Measurements from ENCODE around the gene VIPAS39. TPM values are rescaled to one million over a fixed set of nuclear protein-coding genes. Genes with fewer than 3 reads are reported as not detected.

The VIPAS39 gene
- total and polyA plus RNA-seq, 9 of the 15 experiments (the other 6 are each of a cell fraction or from before 2014, with no cell fraction given), result 5.7 to 25.6 (median 9.9) TPM

GRCh38 chr14:77469067-77469505 is 11.7 kb upstream of the VIPAS39 start:
- DNase-seq (ENCODE audit: extremely low read depth in 1 of 4, low spot score in 3 of 4) (no peak), FAIRE-seq (no peak), ATAC-seq (peak; percentile 75)
- Histone ChIP-seq H4K20me1 (replicated peaks; ENCODE audit: control insufficient read depth, insufficient read depth, low read length) (no peaks in the 10 kb centered on the region), H3K9ac (ENCODE audit: insufficient read depth in 1 of 2, low read depth in 2 of 2, low read length in 2 of 2) (no peak overlapping the region), H3K4me1 (replicated peaks in 1 of 2; ENCODE audit: control insufficient read depth in 2 of 2, insufficient read depth in 2 of 2, low read length in 2 of 2) (no peaks in the 10 kb centered on the region), H3K9me3 (replicated peaks; ENCODE audit: control insufficient read depth, insufficient read depth, low read depth, low read length) (no peaks in the 10 kb centered on the region), H3K27me3 (ENCODE audit: control insufficient read depth in 2 of 2, insufficient read depth in 2 of 2, low read length in 2 of 2) (peaks cover 4 to 10% of the 10 kb centered on the region in 2 experiments; a peak in 4 of 5 replicates), H3K4me2 (ENCODE audit: insufficient read depth, low read length) (no peak overlapping the region), H3K27ac (ENCODE audit: extremely low read depth, low read depth, low read length) (no peak overlapping the region), H3K36me3 (ENCODE audit: control insufficient read depth, insufficient read depth, low read length) (peaks cover 48% of the 10 kb centered on the region; the same call in 2 of the 3 replicates), H2AFZ (ENCODE audit: low read depth, low read length) (no peak overlapping the region), H3K4me3 (no peak overlapping the region), H3K79me2 (ENCODE audit: control insufficient read depth, insufficient read depth, low read length) (no peaks in the 10 kb centered on the region), H3K9me1 (ENCODE audit: control insufficient read depth, insufficient read depth, low read length) (no peaks in the 10 kb centered on the region)
- in situ Hi-C loops (cut with MboI), result no loop called here
- TF ChIP-seq ZBTB33 (CRISPR knock-in tag; IDR thresholded peaks at IDR 0.05) (peak; percentile 69), MNT (conservative IDR thresholded peaks at IDR 0.05) (no peak), ZFP1 (CRISPR knock-in tag; IDR thresholded peaks at IDR 0.05) (no peak), XRCC4 (IDR thresholded peaks at IDR 0.05; ENCODE audit: extremely low read depth, insufficient read depth, insufficient read length) (no peak), ILK (tag; IDR thresholded peaks at IDR 0.05; ENCODE audit: borderline replicate concordance, low read depth) (no peak), CLOCK (CRISPR knock-in tag; IDR thresholded peaks at IDR 0.05; ENCODE audit: borderline replicate concordance) (no peak), SRSF9 (IDR thresholded peaks at IDR 0.05; ENCODE audit: borderline replicate concordance, low read depth, low read length) (no peak)
- TF ChIP-seq, protein P1, sequence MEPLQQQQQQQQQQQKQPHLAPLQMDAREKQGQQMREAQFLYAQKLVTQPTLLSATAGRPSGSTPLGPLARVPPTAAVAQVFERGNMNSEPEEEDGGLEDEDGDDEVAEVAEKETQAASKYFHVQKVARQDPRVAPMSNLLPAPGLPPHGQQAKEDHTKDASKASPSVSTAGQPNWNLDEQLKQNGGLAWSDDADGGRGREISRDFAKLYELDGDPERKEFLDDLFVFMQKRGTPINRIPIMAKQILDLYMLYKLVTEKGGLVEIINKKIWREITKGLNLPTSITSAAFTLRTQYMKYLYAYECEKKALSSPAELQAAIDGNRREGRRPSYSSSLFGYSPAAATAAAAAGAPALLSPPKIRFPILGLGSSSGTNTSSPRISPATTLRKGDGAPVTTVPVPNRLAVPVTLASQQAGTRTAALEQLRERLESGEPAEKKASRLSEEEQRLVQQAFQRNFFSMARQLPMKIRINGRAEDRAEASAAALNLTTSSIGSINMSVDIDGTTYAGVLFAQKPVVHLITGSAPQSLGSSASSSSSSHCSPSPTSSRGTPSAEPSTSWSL (CRISPR knock-in tag; IDR thresholded peaks at IDR 0.05; ENCODE audit: borderline replicate concordance), result no peak
- 98% methylated on average over 9 of the region's 14 CpGs for WGBS (ENCODE audit: insufficient coverage, low coverage, missing lambda C conversion rate)
- CTCF ChIA-PET (ENCODE audit: low intra/inter-chr PET ratio), result no interaction called here
- intact Hi-C loops (cut with micrococcal nuclease), result no loop called here
- TSS peak; percentile 56 for BruUV-seq (replicated peaks)
- POLR2A ChIA-PET, result interaction anchor here (2.2 kb wide), 1 partner anchor 11 kb away, joined by 7 read pairs; the partner anchor contains the start of genes AHSA1 and VIPAS39
